Breast epithelium (tissue), 4 donors: Measurements from ENCODE around the gene TTLL11. TPM values are rescaled to one million over a fixed set of nuclear protein-coding genes. Genes with fewer than 3 reads are reported as not detected.
"Not testable (repeated sequence)": the region's sequence is repeated elsewhere in the genome, so short reads cannot be mapped to it uniquely, and the experiment has no call there.

Source experiments
- DNase-seq, 2 donors: peaks; one replicate each; pipeline ENCODE4 v3.0.0-alpha.2; 2019; ENCODE audit warnings: low spot score in 2 of 2
- H3K27ac ChIP-seq, 2 donors: fragments of 200-600 bp; sonication (generic) in 1 of 2; one replicate each; pipeline ENCODE4 v1.5.1; 2016 to 2019; ENCODE audit warnings: mild to moderate bottlenecking in 1 of 2
- H3K27me3 ChIP-seq, 2 donors: fragments of 200-600 bp; sonication (generic) in 1 of 2; one replicate each; pipeline versions ENCODE4 v1.5.1 to v1.6.0; 2017 to 2019; ENCODE audit warnings: control low read depth in 1 of 2, mild to moderate bottlenecking in 1 of 2
- H3K36me3 ChIP-seq: fragments of 200-600 bp; one replicate; pipeline ENCODE4 v1.5.1; 2019
- H3K4me1 ChIP-seq, 2 donors: fragments of 200-600 bp; sonication (generic); one replicate each; pipeline ENCODE4 v1.5.1; 2016 to 2019; ENCODE audit warnings: control low read depth in 1 of 2
- H3K4me3 ChIP-seq, 3 donors: fragments of 200-600 bp; sonication (generic); 1 replicate in 2 of 3; 2 replicates in 1 of 3; pipeline ENCODE4 v1.5.1; 2016 to 2019; ENCODE audit warnings: mild to moderate bottlenecking in 3 of 3, moderate library complexity in 2 of 3
- H3K9me3 ChIP-seq, 2 donors: fragments of 200-600 bp; sonication (generic) in 1 of 2; one replicate each; pipeline ENCODE4 v1.5.1; 2016 to 2019; ENCODE audit warnings: control low read depth in 1 of 2
- CTCF ChIP-seq, 3 donors: fragments of 450-650 bp; IDR thresholded peaks; one replicate each; pipeline ENCODE4 v1.5.1; 2016 to 2017; ENCODE audit warnings: antibody characterized with exemption in 3 of 3, mild to moderate bottlenecking in 3 of 3, moderate library complexity in 3 of 3
- POLR2A ChIP-seq: fragments of 450-650 bp; IDR thresholded peaks from one replicate; pipeline ENCODE4 v1.6.1; 2016; ENCODE audit warnings: antibody characterized with exemption, mild to moderate bottlenecking, moderate library complexity
- POLR2AphosphoS5 ChIP-seq, 3 donors: sonication (generic); formaldehyde crosslinking; IDR thresholded peaks; one replicate each; pipeline ENCODE4 v1.6.1; 2017; ENCODE audit warnings: antibody characterized with exemption in 3 of 3
- intact Hi-C: fragments of 100-400 bp; cut with DNase I; formaldehyde crosslinking; loops from one replicate; pipeline ENCODE4 v1.15.1; 2023; ENCODE audit warnings: low total_unique reads
- total RNA-seq, 3 donors: library from RNA; depleted of rRNA; stranded (reverse); fragments of >200 nt; gene quantifications; one replicate each; pipeline ENCODE4 v1.1.0, GENCODE V29; 2016

Gene TTLL11
- total RNA-seq, 3 donors from 2014 or later = 9.0 to 12.1 (median 10.0) TPM

GRCh38 chr9:122075135-122076030, 17.7 kb downstream of the TTLL11 start:
- no peak for DNase-seq
- peaks cover 7 to 8% of the 10 kb centered on the region in 2 donors for H3K9me3 ChIP-seq
- no peak for TF ChIP-seq CTCF (IDR thresholded peaks at IDR 0.05)
- no peak for TF ChIP-seq POLR2AphosphoS5 (IDR thresholded peaks at IDR 0.05)
- no peak for TF ChIP-seq POLR2A
- no peak overlapping the region for H3K4me3 ChIP-seq
- H3K36me3 ChIP-seq = no peaks in the 10 kb centered on the region
- no peak overlapping the region for H3K27ac ChIP-seq
- no peaks in the 10 kb centered on the region for H3K4me1 ChIP-seq
- intact Hi-C loops = no loop called here
- H3K27me3 ChIP-seq = no peaks in the 10 kb centered on the region

- no peaks in the 10 kb centered on the region for H3K27me3 ChIP-seq
- H3K9me3 ChIP-seq = no peaks in the 10 kb centered on the region
- no peaks in the 10 kb centered on the region for H3K4me1 ChIP-seq
- no peak overlapping the region for H3K4me3 ChIP-seq
- no peak overlapping the region for H3K27ac ChIP-seq
- intact Hi-C loops = no loop called here
- no peaks in the 10 kb centered on the region for H3K36me3 ChIP-seq
- TF ChIP-seq POLR2AphosphoS5 (IDR thresholded peaks at IDR 0.05) = no peak
- DNase-seq = no peak
Measured at GRCh38 chr9:122071715-122072114, 21.4 kb downstream of the TTLL11 start.

- intact Hi-C loops = no loop called here
- DNase-seq = no peak
Measured at GRCh38 chr9:122070728-122071515, 22.2 kb downstream of the TTLL11 start.

GRCh38 chr9:122066680-122067079, 26.4 kb downstream of the TTLL11 start:
- DNase-seq, H3K4me1 ChIP-seq, H3K27me3 ChIP-seq, H3K27ac ChIP-seq, H3K36me3 ChIP-seq, H3K9me3 ChIP-seq, intact Hi-C loops, H3K4me3 ChIP-seq: not testable (repeated sequence)

More at GRCh38 chr9:122070728-122071515, 22.2 kb downstream of the TTLL11 start:
- Histone ChIP-seq H3K4me3 (no peak overlapping the region), H3K27me3 (no peaks in the 10 kb centered on the region), H3K4me1 (no peaks in the 10 kb centered on the region), H3K9me3 (no peaks in the 10 kb centered on the region), H3K36me3 (no peaks in the 10 kb centered on the region), H3K27ac (no peak overlapping the region)
- no peak for TF ChIP-seq POLR2A
- no peak for TF ChIP-seq CTCF (IDR thresholded peaks at IDR 0.05)
- TF ChIP-seq POLR2AphosphoS5 (IDR thresholded peaks at IDR 0.05) = no peak

- H3K36me3 ChIP-seq = no peaks in the 10 kb centered on the region
- no peak for DNase-seq
- H3K27ac ChIP-seq = no peak overlapping the region
- H3K27me3 ChIP-seq = no peaks in the 10 kb centered on the region
- H3K4me3 ChIP-seq = no peak overlapping the region
- no peak for TF ChIP-seq POLR2AphosphoS5 (IDR thresholded peaks at IDR 0.05)
- no peak for TF ChIP-seq POLR2A
- TF ChIP-seq CTCF (IDR thresholded peaks at IDR 0.05) = no peak
- no peaks in the 10 kb centered on the region for H3K4me1 ChIP-seq
- no peaks in the 10 kb centered on the region for H3K9me3 ChIP-seq
- intact Hi-C loops = no loop called here
Measured at GRCh38 chr9:122065923-122066629, 27.0 kb downstream of the TTLL11 start.
